K562 (cell line): Measurements from ENCODE around the gene SH3GLB2. TPM values are rescaled to one million over a fixed set of nuclear protein-coding genes. Genes with fewer than 3 reads are reported as not detected.

ENCODE experiments used
- ARID1B ChIP-seq: fragments of 450-650 bp; IDR thresholded peaks from 2 replicates; pipeline ENCODE4 v1.6.1; 2016; ENCODE audit warnings: antibody characterized with exemption, mild to moderate bottlenecking, inconsistent platforms
- BCOR ChIP-seq: fragments of 450-650 bp; IDR thresholded peaks from 2 replicates; pipeline ENCODE4 v1.6.1; 2016
- BDP1 ChIP-seq: IDR thresholded peaks from 3 replicates; pipeline ENCODE4 v1.6.1; 2011; ENCODE audit not compliant: insufficient read length, insufficient read depth
- BHLHE40 ChIP-seq: IDR thresholded peaks from 2 replicates; pipeline ENCODE4 v1.6.1; 2011; ENCODE audit warnings: low read length, improper control_type of control experiment
- ELF1 ChIP-seq: fragments of 200-800 bp; sonication (Bioruptor generic); IDR thresholded peaks from 2 replicates; pipeline ENCODE4 v1.6.1; 2016; ENCODE audit warnings: missing genetic modification characterization, missing compliant biosample characterization
- HDAC8 ChIP-seq: fragments of 450-650 bp; IDR thresholded peaks from 2 replicates; pipeline ENCODE4 v1.6.1; 2016; ENCODE audit warnings: mild to moderate bottlenecking, missing genetic modification characterization, moderate library complexity, missing compliant biosample characterization
- MEF2D ChIP-seq: conservative IDR thresholded peaks from 2 replicates; pipeline ENCODE4 v1.6.1; 2016; ENCODE audit warnings: low read depth, missing genetic modification characterization, missing compliant biosample characterization
- MTA2 ChIP-seq: fragments of 450-650 bp; IDR thresholded peaks from 2 replicates; pipeline ENCODE4 v1.6.1; 2016; ENCODE audit warnings: low read depth
- NR2F6 ChIP-seq: fragments of 450-650 bp; formaldehyde crosslinking; IDR thresholded peaks from 2 replicates; pipeline ENCODE4 v1.4.0; 2020; ENCODE audit warnings: mild to moderate bottlenecking
- SMARCA4 ChIP-seq: fragments of 450-650 bp; IDR thresholded peaks from 2 replicates; pipeline ENCODE4 v1.6.1; 2016
- ZBTB1 ChIP-seq: sonication (generic); formaldehyde crosslinking; IDR thresholded peaks from 2 replicates; pipeline ENCODE4 v1.8.1; 2023; ENCODE audit warnings: missing genetic modification reagents, low read depth, mild to moderate bottlenecking, borderline replicate concordance
- ZNF12 ChIP-seq: sonication (generic); formaldehyde crosslinking; IDR thresholded peaks from 2 replicates; pipeline ENCODE4 v1.4.0; 2020; ENCODE audit warnings: mild to moderate bottlenecking, missing genetic modification reagents
- ZNF143 ChIP-seq: sonication (generic); formaldehyde crosslinking; IDR thresholded peaks from 2 replicates; pipeline ENCODE4 v1.9.0; 2022; ENCODE audit warnings: mild to moderate bottlenecking, missing genetic modification reagents
- ZNF197 ChIP-seq: fragments of 200-800 bp; sonication (Bioruptor generic); IDR thresholded peaks from 2 replicates; pipeline ENCODE4 v1.6.1; 2016; ENCODE audit warnings: low read depth, missing genetic modification characterization, missing compliant biosample characterization
- ZNF23 ChIP-seq: fragments of 250-450 bp; sonication (Bioruptor Pico); IDR thresholded peaks from 2 replicates; pipeline ENCODE4 v1.4.0; 2020; ENCODE audit warnings: mild to moderate bottlenecking
- polyA plus RNA-seq, 8 experiments: library from polyadenylated mRNA; depleted of rRNA in 4 of 8; stranded (reverse) in 5 of 8; unstranded in 3 of 8; fragments of >200 nt; fragmentation: Nextera tagmentation in 2 of 8; fragmentation: Illumina TruSeq in 1 of 8; extraction: Ambion mirVana in 2 of 8; extraction: Trizol in 1 of 8; gene quantifications; 2 replicates each; pipeline versions ENCODE4 v1.2.1 to v1.2.3, GENCODE V29; 2011 to 2014; ENCODE audit warnings: inconsistent platforms in 1 of 8, missing spikeins in 1 of 8
- total RNA-seq, 7 experiments: library from RNA; depleted of rRNA in 6 of 7; stranded (reverse); fragments of >200 nt in 6 of 7; fragmentation: Illumina TruSeq in 2 of 7; extraction: Trizol in 2 of 7; gene quantifications; 2 replicates each; pipeline versions ENCODE4 v1.2.1 to v1.2.3, GENCODE V29; 2011 to 2021; ENCODE audit warnings: low replicate concordance in 1 of 7
- TF ChIP-seq, protein P1 (sequence below), 2 experiments: fragments of 450-650 bp in 1 of 2; sonication (generic) in 1 of 2; formaldehyde crosslinking in 1 of 2; IDR thresholded peaks in 1 of 2; conservative IDR thresholded peaks in 1 of 2; 2 replicates each; pipeline versions ENCODE4 v1.6.1 to v1.8.1; 2016 to 2023; ENCODE audit warnings: mild to moderate bottlenecking in 2 of 2, moderate library complexity in 2 of 2, inconsistent platforms in 1 of 2, missing genetic modification reagents in 1 of 2
- TF ChIP-seq, protein P2 (sequence below): fragments of 450-650 bp; formaldehyde crosslinking; IDR thresholded peaks from 2 replicates; pipeline ENCODE4 v1.4.0; 2020; ENCODE audit warnings: mild to moderate bottlenecking, mixed read lengths
- TF ChIP-seq, protein P3 (sequence below): fragments of 250-450 bp; sonication (Bioruptor Pico); IDR thresholded peaks from 2 replicates; pipeline ENCODE4 v1.9.0; 2021; ENCODE audit warnings: mild to moderate bottlenecking, inconsistent platforms
- TF ChIP-seq, protein P4 (sequence below): fragments of 450-650 bp; IDR thresholded peaks from 2 replicates; pipeline ENCODE4 v1.6.1; 2016; ENCODE audit warnings: antibody characterized with exemption
- TF ChIP-seq, protein P5 (sequence below): sonication (generic); formaldehyde crosslinking; IDR thresholded peaks from 2 replicates; pipeline ENCODE4 v1.8.1; 2022; ENCODE audit warnings: missing genetic modification reagents

SH3GLB2 gene
- total and polyA plus RNA-seq, 9 of the 15 experiments (the other 6 are each of a cell fraction or from before 2014, with no cell fraction given): 0.20 to 118 (median 58.8) TPM

DNA sequence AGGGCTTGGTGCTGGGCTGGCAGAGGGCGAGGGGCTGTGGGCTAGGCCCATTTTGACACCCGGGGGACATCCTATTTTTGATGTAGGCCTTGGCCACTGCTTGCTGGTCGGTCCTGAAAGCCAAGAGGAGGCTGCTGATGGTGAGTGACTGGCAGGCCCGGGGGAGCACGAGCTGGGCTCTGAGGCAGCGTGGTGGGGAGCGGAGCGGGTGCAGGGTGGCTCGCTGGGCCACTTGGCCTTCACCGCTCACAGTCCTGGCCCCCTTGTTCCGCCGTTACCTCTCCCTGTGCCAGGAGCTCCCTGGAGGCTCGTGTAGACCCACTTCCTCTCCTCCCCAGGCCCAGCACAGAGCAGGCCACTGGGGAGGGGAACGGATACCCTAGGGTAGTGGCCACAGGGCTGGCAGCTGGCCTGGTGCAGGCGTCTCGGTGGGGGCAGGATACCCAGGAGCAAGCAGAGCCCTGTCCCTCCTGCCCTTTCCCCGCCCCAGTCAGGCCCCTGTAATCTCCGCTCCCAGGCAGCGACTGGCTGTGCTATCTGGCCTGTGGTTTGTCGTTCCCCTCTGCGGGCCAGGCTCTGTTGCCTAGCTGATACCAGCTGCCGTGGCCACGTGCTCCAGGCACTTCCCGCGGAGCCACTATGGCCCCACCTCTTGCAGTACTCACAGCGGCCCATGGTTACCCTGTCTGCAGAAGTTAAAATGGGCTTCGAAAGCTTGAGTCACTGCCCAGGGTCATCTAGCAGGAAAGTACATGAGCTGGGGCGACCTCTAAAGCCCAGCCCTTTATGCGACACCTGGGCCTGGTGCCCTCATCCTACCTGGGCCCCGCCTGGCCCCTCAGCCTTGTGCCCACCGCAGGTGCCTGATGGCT, 41.1 kb upstream of the SH3GLB2 start (continued):
- TF ChIP-seq, protein P1, sequence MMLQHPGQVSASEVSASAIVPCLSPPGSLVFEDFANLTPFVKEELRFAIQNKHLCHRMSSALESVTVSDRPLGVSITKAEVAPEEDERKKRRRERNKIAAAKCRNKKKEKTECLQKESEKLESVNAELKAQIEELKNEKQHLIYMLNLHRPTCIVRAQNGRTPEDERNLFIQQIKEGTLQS (IDR thresholded peaks at IDR 0.05): peak; percentile 52
- TF ChIP-seq, protein P1 (CRISPR knock-in tag; conservative IDR thresholded peaks at IDR 0.05): peak; percentile 38
- TF ChIP-seq ZNF143 (CRISPR knock-in tag) (0 out of 2 replicates have a peak, but pooled peaks have one; percentile 34), MEF2D (peak; percentile 86), ZBTB1 (CRISPR knock-in tag) (peak; percentile 88; the same call in 1 of the 2 replicates), BCOR (peak; percentile 93), ZNF12 (CRISPR knock-in tag) (peak; percentile 65; the same call in 1 of the 2 replicates), ZNF197 (CRISPR knock-in tag) (peak; percentile 98), ZNF23 (CRISPR knock-in tag) (peak; percentile 75; the same call in 1 of the 2 replicates), SMARCA4 (peak; percentile 98), MTA2 (peak; percentile 98), HDAC8 (tag) (0 out of 2 replicates have a peak, but pooled peaks have one; percentile 19), ARID1B (peak; percentile 100), BDP1 (no peak), BHLHE40 (peak; percentile 97), ELF1 (tag) (no peak), NR2F6 (CRISPR knock-in tag) (no peak)
- TF ChIP-seq, protein P2, sequence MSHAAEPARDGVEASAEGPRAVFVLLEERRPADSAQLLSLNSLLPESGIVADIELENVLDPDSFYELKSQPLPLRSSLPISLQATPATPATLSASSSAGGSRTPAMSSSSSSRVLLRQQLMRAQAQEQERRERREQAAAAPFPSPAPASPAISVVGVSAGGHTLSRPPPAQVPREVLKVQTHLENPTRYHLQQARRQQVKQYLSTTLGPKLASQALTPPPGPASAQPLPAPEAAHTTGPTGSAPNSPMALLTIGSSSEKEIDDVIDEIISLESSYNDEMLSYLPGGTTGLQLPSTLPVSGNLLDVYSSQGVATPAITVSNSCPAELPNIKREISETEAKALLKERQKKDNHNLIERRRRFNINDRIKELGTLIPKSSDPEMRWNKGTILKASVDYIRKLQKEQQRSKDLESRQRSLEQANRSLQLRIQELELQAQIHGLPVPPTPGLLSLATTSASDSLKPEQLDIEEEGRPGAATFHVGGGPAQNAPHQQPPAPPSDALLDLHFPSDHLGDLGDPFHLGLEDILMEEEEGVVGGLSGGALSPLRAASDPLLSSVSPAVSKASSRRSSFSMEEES (CRISPR knock-in tag): no peak
- TF ChIP-seq, protein P3, sequence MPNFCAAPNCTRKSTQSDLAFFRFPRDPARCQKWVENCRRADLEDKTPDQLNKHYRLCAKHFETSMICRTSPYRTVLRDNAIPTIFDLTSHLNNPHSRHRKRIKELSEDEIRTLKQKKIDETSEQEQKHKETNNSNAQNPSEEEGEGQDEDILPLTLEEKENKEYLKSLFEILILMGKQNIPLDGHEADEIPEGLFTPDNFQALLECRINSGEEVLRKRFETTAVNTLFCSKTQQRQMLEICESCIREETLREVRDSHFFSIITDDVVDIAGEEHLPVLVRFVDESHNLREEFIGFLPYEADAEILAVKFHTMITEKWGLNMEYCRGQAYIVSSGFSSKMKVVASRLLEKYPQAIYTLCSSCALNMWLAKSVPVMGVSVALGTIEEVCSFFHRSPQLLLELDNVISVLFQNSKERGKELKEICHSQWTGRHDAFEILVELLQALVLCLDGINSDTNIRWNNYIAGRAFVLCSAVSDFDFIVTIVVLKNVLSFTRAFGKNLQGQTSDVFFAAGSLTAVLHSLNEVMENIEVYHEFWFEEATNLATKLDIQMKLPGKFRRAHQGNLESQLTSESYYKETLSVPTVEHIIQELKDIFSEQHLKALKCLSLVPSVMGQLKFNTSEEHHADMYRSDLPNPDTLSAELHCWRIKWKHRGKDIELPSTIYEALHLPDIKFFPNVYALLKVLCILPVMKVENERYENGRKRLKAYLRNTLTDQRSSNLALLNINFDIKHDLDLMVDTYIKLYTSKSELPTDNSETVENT (CRISPR knock-in tag): peak; percentile 58; the same call in 1 of the 2 replicates
- TF ChIP-seq, protein P4, sequence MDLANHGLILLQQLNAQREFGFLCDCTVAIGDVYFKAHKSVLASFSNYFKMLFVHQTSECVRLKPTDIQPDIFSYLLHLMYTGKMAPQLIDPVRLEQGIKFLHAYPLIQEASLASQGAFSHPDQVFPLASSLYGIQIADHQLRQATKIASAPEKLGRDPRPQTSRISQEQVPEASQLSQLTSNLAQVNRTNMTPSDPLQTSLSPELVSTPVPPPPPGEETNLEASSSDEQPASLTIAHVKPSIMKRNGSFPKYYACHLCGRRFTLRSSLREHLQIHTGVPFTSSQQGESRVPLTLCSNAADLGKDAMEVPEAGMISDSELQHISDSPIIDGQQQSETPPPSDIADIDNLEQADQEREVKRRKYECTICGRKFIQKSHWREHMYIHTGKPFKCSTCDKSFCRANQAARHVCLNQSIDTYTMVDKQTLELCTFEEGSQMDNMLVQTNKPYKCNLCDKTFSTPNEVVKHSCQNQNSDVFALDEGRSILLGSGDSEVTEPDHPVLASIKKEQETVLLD: peak; percentile 59; the same call in 1 of the 2 replicates
- TF ChIP-seq, protein P5, sequence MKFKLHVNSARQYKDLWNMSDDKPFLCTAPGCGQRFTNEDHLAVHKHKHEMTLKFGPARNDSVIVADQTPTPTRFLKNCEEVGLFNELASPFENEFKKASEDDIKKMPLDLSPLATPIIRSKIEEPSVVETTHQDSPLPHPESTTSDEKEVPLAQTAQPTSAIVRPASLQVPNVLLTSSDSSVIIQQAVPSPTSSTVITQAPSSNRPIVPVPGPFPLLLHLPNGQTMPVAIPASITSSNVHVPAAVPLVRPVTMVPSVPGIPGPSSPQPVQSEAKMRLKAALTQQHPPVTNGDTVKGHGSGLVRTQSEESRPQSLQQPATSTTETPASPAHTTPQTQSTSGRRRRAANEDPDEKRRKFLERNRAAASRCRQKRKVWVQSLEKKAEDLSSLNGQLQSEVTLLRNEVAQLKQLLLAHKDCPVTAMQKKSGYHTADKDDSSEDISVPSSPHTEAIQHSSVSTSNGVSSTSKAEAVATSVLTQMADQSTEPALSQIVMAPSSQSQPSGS (CRISPR knock-in tag): no peak
